Renal cortical epithelial cell (primary cell): ENCODE results near the gene TECR. TPM values are rescaled to one million over a fixed set of nuclear protein-coding genes. Genes with fewer than 3 reads are reported as not detected.
"Not testable (repeated sequence)": the region's sequence is repeated elsewhere in the genome, so short reads cannot be mapped to it uniquely, and the experiment has no call there.

ENCODE experiments used
- DNase-seq: peaks from one replicate; pipeline ENCODE4 v3.0.0-alpha.2; 2011; ENCODE audit warnings: low read depth
- total RNA-seq: library from RNA; depleted of rRNA; stranded (reverse); fragments of >200 nt; gene quantifications from 2 replicates; pipeline ENCODE4 v1.2.3, GENCODE V29; 2014

TECR gene, protein sequence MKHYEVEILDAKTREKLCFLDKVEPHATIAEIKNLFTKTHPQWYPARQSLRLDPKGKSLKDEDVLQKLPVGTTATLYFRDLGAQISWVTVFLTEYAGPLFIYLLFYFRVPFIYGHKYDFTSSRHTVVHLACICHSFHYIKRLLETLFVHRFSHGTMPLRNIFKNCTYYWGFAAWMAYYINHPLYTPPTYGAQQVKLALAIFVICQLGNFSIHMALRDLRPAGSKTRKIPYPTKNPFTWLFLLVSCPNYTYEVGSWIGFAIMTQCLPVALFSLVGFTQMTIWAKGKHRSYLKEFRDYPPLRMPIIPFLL
- total RNA-seq: 33.4 and 35.6 TPM in 2 replicates

DNA sequence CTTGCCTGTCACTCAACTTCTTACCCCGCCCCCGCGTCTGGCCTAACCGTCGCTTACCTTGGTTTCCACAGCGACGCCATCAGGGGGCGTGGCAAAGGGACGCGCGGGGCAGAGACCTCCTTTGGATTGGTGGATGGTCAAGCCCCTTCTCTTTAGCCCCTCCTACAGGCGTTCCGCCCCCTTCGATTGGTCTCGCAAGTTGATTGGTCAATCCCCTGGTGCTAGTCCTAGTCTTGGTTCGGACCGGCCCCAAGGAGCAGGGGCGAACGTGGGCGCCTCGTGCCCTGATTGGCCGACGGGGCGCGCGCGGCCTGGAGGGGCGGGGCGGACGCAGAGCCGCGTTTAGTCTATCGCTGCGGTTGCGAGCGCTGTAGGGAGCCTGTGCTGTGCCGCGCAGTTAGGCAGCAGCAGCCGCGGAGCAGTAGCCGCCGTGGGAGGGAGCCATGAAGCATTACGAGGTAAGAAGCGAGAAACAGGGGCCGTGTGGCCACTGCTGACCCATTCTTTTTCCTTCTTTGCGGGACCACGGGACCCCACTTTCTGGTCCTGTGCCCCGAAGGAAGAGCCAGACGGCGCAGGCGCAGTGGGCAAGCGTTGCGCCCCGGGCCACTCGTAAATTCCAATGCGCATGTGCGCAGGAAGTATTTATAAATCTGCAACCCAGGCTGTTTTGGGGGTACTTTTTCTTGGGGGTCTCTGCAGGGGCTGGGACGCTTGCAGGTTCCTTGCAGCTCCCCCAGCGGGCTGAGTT lies at the start of gene TECR:
TECR (plus strand) TSS at position 341 of the 751 bp plus-strand sequence; CDS start at position 444, 103 bp downstream.
- peak; percentile 99 for DNase-seq

DNA sequence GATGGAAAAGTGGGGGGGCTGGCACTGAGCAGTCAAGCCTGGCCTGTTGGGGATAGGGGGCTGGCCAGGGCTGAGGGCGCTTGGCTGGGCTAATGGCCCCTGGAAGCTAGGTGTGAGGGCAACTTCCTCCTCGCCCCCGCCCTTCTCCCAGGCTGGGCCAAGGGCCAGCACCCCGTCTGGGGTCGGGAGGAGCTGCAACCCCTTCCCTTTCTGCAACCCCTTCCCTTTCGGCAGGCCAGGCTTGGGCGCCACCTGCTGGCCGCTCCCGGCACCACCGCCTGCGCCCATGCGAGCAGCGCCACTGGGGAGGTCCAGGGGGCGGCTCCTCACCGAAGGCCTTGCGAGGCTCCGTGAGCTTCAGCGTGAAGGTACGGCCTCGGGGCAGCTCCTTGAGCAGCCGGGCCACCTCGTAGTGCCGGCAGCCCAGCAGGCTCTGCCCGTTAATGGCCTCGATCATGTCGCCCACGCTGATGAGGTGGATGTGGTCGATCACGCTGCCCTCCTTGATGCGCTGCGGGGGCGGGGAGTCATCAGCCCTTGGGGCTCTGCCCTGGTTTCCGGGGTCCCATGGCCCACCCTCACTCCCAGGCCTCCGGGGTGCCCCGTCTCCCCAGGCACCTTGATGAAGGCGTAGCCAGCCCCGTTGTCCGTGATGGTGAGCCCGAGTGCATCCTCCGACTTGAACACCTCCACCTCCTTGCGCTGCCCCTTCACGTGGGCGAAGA lies 49.3 kb upstream of the TECR start:
- peak; percentile 26 for DNase-seq

DNA sequence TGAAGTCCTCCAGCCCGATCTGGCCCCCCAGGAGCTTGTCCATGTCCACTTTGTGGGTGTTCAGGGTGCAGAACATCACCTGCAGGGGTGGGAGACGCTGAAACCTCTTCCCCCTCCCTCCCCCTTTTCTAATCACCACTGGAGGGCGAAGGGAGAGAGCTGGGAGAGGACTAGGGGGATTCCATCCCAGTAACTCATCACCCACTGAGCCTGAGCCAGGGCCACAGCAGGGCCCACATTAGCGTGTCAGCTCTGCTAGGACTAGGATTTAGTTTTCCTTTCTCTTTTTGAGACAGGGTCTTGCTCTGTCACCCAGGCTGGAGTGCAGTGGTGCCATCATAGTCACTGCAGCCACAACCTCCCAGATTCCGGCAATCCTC lies 48.7 kb upstream of the TECR start:
- DNase-seq: no peak

DNA sequence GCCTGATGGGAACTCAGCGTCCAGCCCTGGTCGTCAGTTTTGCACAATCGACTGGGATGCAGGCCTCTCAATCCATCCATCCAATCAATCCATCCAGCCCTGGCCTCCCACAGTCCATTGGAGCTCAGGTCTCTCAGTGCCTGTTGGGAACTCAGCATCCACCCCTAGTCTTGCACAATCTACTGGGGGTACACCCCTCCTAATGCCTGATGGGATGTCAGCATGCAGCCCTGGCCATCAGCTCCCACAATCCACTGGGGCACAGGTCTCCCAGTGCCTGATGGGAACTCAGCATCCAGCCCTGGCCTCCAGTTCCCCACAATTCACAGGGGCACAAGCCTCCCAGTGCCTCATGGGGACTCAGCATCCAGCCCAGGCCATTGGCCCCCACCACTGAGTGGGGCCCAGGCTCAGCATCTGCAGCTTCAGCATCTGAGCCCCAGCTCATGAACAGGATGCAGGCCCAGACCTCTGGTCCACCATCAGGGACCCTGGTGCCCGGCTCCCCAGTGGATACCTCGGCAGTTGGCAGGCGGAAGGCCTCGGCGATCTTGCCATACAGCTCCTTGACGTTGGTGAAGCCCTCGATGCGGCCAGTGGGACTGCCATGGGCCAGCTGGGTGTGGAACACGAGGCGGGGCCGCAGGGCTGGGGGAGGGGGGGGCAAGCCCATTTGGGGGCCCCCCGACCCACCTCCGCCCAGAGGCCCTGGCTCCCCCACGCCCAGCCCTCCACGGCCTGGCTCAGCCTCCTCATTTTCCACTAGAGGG lies 47.0 kb upstream of the TECR start:
- no peak for DNase-seq

DNA sequence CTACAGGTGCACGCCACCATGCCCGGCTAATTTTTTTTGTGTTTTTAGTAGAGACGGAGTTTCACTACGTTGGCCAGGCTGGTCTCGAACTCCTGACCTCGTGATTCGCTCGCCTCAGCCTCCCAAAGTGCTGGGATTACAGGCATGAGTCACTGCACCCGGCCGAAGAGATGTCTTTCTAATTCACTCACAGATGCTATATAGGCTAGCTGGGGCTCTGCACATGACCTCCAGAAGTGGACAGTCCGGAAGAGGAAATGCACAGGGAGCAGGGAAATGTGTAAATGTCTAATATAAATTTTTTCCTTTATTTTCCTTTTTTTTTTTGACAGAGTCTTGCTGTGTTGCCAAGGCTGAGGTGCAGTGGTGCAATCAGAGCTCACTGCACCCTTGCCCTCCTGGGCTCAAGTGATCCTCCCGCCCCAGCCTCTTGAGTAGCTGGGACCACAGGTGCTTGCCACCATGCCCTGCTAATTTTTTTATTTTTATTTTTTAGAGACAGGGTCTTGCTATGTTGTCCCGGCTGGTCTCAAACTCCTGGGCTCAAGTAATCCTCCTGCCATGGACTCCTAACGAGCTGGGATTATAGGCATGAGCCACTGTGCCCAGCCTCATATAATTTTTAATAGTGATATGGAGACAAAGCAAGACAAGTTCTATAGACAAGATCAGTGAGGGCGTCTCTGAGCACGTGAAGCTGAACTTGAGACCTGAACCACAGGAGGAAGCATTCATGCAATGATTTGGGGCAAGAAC lies 41.8 kb upstream of the TECR start:
- no peak for DNase-seq

DNA sequence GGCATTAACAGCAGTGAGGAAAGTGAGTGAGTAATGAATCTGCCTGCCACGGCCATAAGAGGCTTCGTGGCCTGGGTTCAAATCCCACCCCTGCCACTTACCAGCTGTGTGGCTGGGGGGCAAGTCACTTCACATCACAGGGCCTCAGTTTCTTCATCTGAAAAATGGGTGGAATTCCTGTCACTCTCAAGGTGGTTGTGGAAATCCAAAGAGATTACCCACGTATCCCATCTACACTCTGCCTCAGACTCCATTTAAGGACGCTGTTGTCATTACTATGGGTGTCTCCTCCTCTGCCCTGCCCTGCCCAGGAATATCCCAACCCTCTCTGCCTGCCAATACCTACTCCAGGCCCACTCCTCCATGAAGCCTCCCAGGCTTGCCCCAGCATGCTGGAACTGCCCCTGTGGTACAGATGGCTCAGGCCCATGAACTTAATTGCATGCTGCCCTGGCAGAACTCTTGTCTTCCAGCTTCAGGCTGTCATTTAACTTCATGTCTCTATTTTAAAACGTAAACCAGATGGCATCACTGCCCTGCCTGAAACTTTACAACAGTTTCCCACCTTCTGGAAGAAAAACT lies 36.5 kb upstream of the TECR start:
- no peak for DNase-seq

DNA sequence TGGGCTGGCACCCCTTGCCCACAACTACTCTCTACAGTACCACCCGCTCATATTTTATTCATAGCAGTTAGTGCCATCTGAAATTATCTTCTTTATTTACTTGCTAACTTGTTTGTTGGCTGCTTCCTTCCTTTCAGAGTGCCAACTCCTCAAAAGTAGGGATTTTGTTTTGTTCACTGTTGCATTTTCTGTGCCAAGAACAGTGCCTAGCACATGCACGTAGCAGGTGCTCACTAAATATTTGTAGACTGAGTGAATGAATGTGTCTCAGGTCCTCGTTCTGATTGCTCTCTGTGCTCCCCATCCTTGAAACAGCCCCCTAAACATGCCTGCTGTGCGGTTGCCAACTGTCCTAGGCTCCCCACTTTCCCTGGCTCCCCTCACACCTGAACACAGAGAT lies 35.0 kb upstream of the TECR start:
- no peak for DNase-seq

DNA sequence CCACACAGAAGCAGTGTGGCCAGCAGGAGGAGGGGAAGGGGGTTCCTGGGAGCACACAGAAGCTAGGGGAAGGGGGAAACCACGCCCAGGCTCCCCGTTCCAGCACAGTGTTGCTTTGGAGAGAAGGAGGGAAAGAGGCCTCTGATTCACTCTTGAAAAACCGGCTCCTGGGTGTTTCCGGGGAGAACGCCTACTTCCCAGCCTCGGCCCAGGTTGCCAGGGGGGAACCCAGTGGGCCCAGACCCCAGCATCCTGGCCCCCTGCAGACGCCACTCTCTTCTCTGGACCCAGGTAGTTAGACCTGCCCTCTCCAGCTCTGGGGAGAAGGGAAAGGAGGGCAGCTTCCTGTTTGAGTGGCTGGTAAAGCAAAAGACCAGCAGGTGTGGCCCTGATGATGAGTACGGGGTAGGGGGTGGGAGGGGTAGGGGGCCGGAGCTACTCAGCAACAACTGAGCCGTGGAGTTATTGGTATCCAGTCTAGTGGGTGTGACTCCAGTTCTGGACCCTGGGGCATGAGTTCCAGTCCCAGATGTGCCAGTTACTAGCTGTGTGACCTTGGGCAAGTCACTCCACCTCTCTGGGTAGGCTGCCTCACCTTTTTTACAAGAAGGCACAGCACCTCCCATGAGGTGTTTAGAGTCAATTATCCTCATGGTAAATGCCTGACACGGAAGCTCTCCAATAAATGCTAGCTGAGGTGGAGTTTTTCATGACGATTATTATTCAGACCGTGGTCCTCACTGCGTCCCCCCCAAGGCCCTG lies 34.3 kb upstream of the TECR start:
- DNase-seq: no peak

DNA sequence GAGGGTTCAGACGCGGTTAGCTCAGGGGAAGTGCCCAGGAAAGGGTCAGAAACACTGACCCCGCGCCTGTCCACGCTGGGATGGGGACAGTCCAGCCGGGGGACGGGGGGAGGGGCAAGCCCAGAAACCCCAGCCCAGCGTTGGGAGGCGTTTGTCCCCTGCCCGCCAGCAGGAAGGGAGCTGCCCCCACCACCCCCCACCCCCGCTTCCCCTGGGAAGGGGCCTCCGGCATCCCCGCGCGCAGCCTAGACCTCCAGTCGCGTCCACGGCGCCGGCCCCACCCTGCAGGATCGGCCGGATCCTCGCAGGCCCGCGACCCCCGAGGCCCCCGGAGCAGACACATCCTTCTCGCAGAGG lies 33.7 kb upstream of the TECR start:
- DNase-seq: no peak

DNA sequence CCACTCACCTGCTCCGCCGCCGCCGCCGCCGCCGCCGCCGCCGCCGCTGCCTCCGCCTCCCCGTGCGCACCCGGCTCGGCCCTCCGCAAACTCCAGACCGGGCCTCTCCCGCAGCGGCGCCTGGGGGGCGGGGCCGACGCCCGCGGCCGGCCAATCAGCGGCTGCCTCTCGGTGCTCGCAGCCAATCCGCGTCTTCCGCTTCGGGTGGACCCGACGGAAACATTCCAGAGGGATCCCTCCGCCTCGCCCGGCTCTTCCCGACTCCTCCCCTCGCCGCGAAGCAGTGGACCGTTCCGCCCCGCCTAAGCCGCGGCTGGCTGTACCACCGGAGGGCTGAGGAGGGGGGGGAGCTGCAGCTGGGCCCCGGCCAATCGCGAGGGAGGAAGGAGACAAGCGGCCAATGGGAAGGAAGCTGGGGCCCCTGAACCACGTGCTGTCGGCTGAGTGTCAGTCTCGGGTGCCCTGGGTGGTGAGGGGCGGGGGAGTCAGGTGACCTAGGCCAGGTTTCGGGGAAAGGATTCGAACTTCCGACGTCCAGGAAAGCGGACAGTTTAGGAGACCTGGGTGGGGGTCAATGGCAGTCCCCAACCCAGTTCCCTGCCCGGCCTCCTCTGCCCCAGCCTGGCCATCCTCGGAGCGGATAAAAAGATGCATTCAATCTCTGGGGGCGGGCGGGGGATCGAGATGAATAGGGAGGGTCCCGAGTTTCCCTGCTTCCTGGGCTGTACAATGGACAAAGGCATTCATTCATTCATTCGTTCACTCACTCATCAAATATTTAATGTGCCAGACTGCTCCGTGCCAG lies 33.2 kb upstream of the TECR start, which contains the start of gene GIPC1:
GIPC1 (minus strand) TSS at position 99 of the 805 bp plus-strand sequence. CDS start 13,151 bp downstream, outside the sequence.
- peak; percentile 92 for DNase-seq

DNA sequence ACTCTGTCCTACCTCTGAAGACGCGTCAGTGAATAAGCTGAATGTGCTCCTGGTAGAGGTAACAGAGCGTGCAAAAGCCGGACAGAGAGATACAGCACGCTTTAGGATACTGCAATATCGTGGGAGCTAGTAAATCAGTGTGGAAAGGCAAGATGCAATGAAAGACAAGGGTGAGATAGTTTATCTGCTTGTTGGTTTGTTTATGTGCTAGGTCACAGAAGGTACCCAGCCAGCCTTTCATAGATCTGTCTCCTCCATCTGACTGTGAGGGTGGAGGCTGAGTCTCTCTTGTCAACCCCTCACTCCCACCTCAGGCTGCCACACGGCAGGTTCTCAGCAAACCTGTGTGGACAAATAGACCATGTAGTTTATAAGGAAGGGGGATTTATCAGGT lies 32.6 kb upstream of the TECR start:
- DNase-seq: peak; percentile 64

DNA sequence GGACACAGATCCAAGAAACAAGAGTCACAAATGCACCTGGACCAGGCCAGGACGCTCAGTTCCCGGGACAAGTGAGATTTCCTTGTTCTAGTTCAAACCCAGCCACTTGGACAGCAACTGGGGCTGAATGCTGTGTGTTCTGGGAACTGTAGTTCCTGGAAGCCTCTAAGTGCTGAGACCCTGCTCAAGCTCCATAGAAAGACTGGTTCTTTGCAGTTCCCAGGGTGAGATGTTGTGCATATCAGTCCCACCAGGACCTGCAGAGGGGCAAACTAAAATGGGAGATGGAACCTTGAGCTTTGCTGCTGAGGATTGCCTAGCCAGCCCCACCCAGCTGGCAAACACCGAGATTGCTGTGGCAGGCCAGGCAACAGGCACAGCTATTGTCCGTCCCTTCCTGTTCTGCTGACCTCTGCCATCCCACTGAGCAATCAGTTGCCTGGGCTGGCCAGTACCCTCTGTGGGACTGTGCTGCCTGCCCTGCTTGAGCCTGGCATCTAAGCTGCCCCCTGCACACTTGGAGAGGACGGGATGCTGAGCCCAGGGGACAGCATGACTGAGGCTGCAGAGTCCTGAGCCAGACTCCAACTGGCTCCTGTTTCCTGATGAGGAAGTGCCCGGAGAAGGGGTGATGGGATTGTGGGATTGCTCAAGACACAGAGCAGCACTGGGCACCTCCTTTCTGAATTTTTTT lies 32.0 kb upstream of the TECR start:
- DNase-seq: no peak

DNA sequence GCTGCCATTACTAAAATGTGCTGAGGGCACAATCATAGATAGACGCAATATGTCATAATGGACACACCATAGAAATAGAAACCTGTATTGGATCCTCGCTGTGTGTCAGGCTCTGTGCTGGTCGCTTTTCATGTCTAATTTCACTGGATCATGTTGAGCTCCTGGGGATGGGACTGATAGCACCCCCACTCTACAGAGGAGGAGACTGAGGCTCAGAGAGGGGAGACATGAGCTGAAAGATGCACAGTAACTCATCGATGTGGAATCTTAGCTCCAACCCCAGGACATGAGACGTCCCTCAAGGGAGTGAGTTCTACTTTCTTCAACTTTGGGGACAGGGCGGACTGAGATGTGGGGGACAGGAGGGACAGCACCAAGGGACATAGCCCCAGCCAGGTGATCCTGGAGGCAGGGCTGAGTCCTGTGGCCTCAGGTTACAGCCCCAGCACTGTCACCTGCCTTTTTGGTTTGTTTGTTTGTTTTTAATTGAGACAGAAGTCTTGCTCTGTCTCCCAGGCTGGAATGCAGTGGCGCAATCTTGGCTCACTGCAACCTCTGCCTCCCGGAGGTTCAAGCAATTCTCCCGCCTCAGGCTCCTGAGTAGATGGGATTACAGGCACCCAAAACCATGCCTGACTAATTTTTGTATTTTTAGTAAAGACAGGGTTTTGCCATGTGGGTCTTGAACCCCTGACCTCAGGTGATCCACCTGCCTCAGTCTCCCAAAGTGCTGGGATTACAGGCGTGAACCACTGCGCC lies 26.9 kb upstream of the TECR start:
- peak; percentile 69 for DNase-seq

DNA sequence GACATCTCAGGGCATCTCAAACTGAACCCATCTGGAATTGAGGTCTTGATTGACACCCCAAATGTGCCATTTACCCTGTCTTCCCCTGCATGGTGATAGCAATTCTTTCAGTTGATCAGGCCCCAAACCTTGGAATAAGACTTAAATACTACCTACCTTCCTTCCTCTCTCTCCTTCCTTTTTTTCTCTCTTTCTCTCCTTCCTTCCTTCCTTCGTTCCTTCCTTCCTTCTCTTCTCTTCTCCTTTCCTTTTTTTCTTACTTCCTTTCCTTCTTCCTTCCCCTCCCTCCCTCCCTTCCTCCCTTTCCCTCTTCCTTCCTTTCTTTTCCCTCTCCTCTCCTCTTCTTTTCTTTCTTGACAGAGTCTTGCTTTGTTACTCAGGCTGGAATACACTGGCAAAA lies 26.1 kb upstream of the TECR start:
- no peak for DNase-seq

DNA sequence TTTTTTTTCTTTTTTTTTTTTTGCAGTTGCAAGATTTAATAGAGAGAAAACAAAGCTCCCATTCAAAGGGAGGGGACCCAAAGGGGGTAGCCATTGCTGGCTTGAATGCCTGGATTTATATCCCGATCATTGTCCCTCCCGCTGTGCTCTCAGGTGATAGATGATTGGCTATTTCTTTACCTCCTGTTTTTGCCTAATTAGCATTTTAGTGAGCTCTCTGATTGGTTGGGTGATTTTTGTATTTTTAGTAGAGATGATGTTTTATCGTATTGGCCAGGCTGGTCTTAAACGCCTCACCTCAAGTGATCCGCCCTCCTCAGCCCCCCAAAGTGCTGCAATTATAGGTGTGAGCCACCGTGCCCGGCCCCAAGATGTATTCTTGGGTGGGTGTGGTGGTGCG lies 24.8 kb upstream of the TECR start:
- DNase-seq: not testable (repeated sequence)

DNA sequence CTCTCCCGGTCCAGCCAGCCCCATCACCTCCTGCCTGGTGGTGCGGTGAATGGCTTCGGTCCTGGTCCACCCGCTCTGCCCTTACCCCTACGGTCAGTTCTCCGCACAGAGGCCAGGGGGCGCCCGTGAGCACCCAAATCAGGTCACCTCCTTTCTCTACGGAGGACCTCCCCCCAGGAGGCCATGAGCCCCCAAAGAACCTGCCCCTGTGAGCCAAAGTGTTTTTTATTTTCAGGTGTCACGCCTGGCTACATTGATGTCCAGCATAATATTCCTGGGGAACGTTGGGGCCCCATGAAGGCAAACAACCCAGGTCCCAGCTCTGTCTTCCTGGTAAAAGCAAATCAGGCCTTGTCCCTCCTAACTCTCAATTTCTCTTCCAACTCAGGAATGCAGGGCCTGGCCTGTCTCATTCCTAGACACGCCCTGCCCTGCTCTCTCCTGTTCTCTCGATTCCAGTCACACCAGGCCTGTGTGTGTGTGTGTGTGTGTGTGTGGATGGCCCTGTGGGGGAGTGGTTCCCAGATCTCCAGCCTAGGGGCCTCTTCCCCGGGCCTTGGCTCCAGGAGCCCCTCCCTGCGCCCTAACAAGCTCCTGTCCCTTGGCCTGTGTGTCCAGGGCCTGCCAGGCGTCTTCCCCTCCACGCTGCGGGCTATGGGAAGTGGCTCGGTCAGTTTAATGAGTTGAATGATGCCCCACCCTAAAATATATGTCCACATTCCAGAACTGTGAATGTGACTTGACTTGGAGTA lies 23.7 kb upstream of the TECR start:
- peak; percentile 70 for DNase-seq
